Sigmoid colon (tissue), 7 donors: Measurements from ENCODE around the gene GTF2A1. TPM values are rescaled to one million over a fixed set of nuclear protein-coding genes. Genes with fewer than 3 reads are reported as not detected.

Experiments used
- DNase-seq: peaks from one replicate; pipeline ENCODE4 v3.0.0-alpha.2; 2019
- H3K27ac ChIP-seq, 4 donors: fragments of 200-600 bp; sonication (generic); one replicate each; pipeline ENCODE4 v1.5.1; 2016 to 2019; ENCODE audit warnings: mild to moderate bottlenecking in 1 of 4
- H3K27me3 ChIP-seq, 3 donors: fragments of 200-600 bp; sonication (generic); one replicate each; pipeline ENCODE4 v1.5.1; 2019; ENCODE audit warnings: mild to moderate bottlenecking in 1 of 3
- H3K36me3 ChIP-seq, 4 donors: fragments of 200-600 bp; sonication (generic); one replicate each; pipeline ENCODE4 v1.5.1; 2016 to 2019
- H3K4me1 ChIP-seq, 4 donors: fragments of 200-600 bp; sonication (generic); one replicate each; pipeline ENCODE4 v1.5.1; 2017 to 2019
- H3K4me3 ChIP-seq, 4 donors: fragments of 200-600 bp; sonication (generic); one replicate each; pipeline ENCODE4 v1.5.1; 2017 to 2019; ENCODE audit warnings: mild to moderate bottlenecking in 2 of 4, moderate library complexity in 1 of 4
- H3K9me3 ChIP-seq, 4 donors: fragments of 200-600 bp in 3 of 4; sonication (generic) in 3 of 4; one replicate each; pipeline versions ENCODE4 v1.5.1 to v1.6.1; 2013 to 2019
- CTCF ChIP-seq, 4 experiments: fragments of 450-650 bp in 3 of 4; fragments of 200-600 bp in 1 of 4; IDR thresholded peaks; one replicate each; pipeline ENCODE4 v1.5.1; 2016 to 2019; ENCODE audit warnings: antibody characterized with exemption in 4 of 4, mild to moderate bottlenecking in 3 of 4, moderate library complexity in 2 of 4
- EP300 ChIP-seq, 4 donors: sonication (generic); formaldehyde crosslinking; IDR thresholded peaks; one replicate each; pipeline ENCODE4 v1.6.1; 2017; ENCODE audit warnings: antibody characterized with exemption in 4 of 4
- POLR2A ChIP-seq, 2 donors: fragments of 450-650 bp; IDR thresholded peaks; one replicate each; pipeline ENCODE4 v1.6.1; 2016; ENCODE audit warnings: antibody characterized with exemption in 2 of 2, mild to moderate bottlenecking in 2 of 2, moderate library complexity in 2 of 2
- POLR2AphosphoS5 ChIP-seq, 4 donors: sonication (generic); formaldehyde crosslinking; IDR thresholded peaks; one replicate each; pipeline ENCODE4 v1.6.1; 2017; ENCODE audit warnings: antibody characterized with exemption in 4 of 4
- WGBS, 2 donors: extraction: QIAGEN DNeasy Blood & Tissue Kit; methylation state at CpG; one replicate each; pipeline ENCODE4 v1.1.7; 2013; 5-methylcytosine and 5-hydroxymethylcytosine counted together
- intact Hi-C: fragments of 100-400 bp; cut with DNase I; formaldehyde crosslinking; loops from one replicate; pipeline ENCODE4 v1.15.1; 2023
- polyA plus RNA-seq, 3 donors: library from polyadenylated mRNA; stranded (reverse); fragments of 200-250 nt; gene quantifications; one replicate each; pipeline ENCODE4 v1.2.3, GENCODE V29; 2013
- total RNA-seq, 4 donors: library from RNA; depleted of rRNA; stranded (reverse); fragments of >200 nt; gene quantifications; one replicate each; pipeline ENCODE4 v1.1.0, GENCODE V29; 2016
- donor health status: healthy with polysubstance abuse.
- donor health status: Bipolar disorder and iron deficiency.
- donor health status: healthy.

GTF2A1 gene
- total RNA-seq: 10 to 100 TPM; 14.7 to 21.8 (median 20.9) TPM
- 1 to 10 TPM; 6.0 to 9.1 (median 8.1) TPM for polyA plus RNA-seq

DNA sequence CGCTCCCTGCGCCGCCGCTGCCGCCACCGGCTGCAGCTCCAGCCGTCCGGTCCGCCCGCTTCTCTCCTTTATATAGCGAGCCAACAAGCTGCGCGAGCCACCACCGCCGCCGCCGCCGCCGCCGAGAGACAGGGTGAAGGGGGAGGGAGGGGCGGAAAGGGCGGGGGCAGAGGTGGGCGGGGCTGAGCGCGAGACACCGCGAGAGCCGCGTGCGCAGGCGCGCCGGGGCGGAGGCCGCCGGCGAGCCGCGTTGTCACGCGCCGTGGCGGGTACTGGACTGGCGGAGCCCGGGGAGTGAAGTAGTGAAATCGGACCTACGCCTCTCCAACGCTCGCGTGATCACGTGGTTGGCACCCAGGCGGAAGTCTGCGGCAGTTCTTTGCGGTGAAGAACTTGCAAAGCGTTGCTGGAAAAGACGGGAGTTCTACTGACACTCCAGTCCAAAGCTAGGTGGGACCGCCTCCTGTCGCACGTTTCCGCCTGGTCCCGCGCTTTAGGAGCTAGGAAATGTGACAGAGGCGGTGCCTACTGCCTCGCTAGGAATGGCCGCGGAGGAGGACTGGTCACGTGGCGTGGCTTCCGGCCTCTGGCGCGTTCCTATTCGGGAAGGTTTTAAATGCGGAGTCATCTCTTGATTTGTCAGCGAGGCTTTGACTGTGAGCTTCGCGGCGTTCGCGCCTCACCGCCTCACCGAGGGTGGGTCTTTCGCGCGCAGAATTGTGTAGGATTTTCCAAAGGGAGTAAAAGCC, at the start of gene GTF2A1:
Gene GTF2A1, minus strand, starts transcription at position 130 of the 749 bp plus-strand sequence. CDS start 441 bp downstream, outside the sequence.
- DNase-seq: peak; percentile 98
- Histone ChIP-seq H3K27ac (peak within 1 kb of the TSS; percentile 90 to 97 (median 95)), H3K36me3 (peaks cover 0 to 2% (median 0%) of the 10 kb centered on the region in 4 donors), H3K9me3 (no peaks in the 10 kb centered on the region), H3K27me3 (no peaks in the 10 kb centered on the region), H3K4me1 (peaks cover 0 to 33% (median 24%) of the 10 kb centered on the region in 4 donors), H3K4me3 (peak within 1 kb of the TSS; percentile 78 to 85 (median 80))
- intact Hi-C loops: loop anchor here (5.0 kb wide), 1 partner anchor 311 kb away; the partner anchor contains the start of gene SEL1L
- WGBS, 2 donors: 0% methylated on average over 84 of the region's 84 CpGs
- TF ChIP-seq CTCF (IDR thresholded peaks at IDR 0.05) (no peak), EP300 (IDR thresholded peaks at IDR 0.05) (no peak), POLR2AphosphoS5 (IDR thresholded peaks at IDR 0.05) (peak; percentile 99 to 100 (median 99)), POLR2A (IDR thresholded peaks at IDR 0.05) (peak; percentile 67 to 68)

DNA sequence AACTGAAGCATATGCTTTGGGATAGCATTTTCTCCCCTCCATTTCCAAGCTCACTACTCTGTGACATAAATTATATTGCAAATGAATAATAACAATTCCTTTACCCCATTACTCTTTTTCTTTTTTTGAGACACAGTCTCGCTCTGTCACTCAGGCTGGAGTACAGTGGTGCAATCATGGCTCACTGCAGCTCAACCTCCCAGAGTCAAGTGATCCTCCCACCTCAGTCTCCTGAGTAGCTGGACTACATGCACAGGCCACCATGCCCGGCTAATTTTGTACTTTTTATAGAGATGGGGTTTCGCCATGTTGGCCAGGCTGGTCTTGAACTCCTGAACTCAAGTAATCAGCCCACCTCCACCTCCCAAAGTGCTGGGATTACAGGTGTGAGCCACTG, 49.2 kb upstream of the GTF2A1 start:
- Histone ChIP-seq H3K27me3 (no peaks in the 10 kb centered on the region), H3K36me3 (no peaks in the 10 kb centered on the region), H3K4me3 (no peak overlapping the region), H3K27ac (no peak overlapping the region), H3K9me3 (no peaks in the 10 kb centered on the region), H3K4me1 (peaks cover 0 to 6% (median 5%) of the 10 kb centered on the region in 4 donors)
- 82 to 84% methylated on average over 3 of the region's 3 CpGs for WGBS, 2 donors
- intact Hi-C loops: loop anchor here (1.0 kb wide), 1 partner anchor 183 kb away; no protein-coding TSS in a partner anchor
- no peak for DNase-seq
- TF ChIP-seq POLR2AphosphoS5 (IDR thresholded peaks at IDR 0.05) (no peak), POLR2A (IDR thresholded peaks at IDR 0.05) (no peak), CTCF (IDR thresholded peaks at IDR 0.05) (no peak), EP300 (IDR thresholded peaks at IDR 0.05) (no peak)

DNA sequence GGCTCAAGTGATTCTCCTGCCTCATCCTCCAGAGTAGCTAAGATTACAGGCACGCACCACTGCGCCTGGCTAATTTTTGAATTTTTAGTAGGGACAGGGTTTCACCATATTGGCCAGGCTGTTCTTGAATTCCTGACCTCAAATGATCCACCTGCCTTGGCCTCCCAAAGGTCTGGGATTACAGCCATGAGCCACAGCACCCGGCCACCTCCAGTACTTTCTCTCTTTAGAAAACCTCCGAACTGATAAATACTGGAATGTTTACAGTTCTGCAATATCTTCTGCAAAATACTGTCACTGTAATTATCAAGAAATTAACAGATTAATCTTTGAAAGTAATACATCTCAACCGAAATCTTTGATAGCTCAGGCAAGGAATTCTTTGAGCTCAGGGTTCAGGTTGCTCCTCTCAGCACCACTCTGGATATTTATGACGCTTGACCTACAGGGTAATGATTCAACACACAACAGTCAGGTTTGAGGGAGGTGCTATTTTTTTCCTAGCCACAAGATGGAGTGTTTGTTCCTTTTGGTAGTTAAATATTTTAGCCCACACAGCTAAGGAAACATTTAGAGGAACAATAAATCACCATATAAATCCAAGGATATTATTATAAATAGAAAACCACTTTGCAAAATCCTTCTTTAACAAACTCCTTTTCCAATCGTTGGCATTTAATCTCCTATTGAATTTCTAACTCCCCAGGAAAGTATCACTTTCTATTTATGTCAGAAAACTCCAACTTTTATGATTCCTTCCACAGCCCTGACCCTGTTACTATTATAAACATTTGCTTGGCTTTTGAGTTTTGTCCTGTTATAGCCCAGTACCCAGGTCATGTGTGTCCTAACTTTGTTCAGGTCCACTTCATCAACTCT, 48.6 kb upstream of the GTF2A1 start:
- intact Hi-C loops: loop anchor here (1.0 kb wide), 1 partner anchor 184 kb away; no protein-coding TSS in a partner anchor
- no peak overlapping the region for H3K27ac ChIP-seq
- H3K4me3 ChIP-seq: no peak overlapping the region
- DNase-seq: no peak
- WGBS, 2 donors: 40 to 48% methylated on average over 7 of the region's 7 CpGs
- H3K27me3 ChIP-seq: no peaks in the 10 kb centered on the region
- H3K9me3 ChIP-seq: no peaks in the 10 kb centered on the region
- H3K4me1 ChIP-seq: peaks cover 0 to 6% (median 5%) of the 10 kb centered on the region in 4 donors
- H3K36me3 ChIP-seq: no peaks in the 10 kb centered on the region
- peak; percentile 54 to 80 (median 76) for TF ChIP-seq CTCF (IDR thresholded peaks at IDR 0.05)
- no peak for TF ChIP-seq POLR2A (IDR thresholded peaks at IDR 0.05)

DNA sequence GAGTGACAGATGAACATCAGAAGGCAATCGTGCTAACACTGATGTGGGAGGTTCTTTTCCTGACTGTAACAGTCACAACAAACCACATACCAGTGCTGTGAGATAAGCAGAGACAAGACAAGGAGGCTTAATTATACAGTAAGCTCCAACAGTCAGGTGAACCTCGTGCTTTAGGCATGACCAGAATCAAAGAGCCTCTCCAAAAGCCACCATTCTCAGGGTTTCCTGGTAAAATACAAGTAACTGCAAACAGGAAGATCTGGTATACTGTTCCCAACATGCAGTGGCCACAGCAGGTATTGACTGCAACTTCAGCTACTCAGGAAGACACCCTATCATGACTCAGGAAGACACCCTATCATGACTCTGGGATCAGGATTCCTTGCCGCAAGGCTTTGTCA, 47.3 kb upstream of the GTF2A1 start:
- Histone ChIP-seq H3K27ac (no peak overlapping the region), H3K4me3 (no peak overlapping the region), H3K27me3 (no peaks in the 10 kb centered on the region), H3K36me3 (no peaks in the 10 kb centered on the region), H3K9me3 (no peaks in the 10 kb centered on the region), H3K4me1 (peaks cover 0 to 6% (median 5%) of the 10 kb centered on the region in 4 donors)
- WGBS, 2 donors: 53 to 77% methylated on average over 3 of the region's 3 CpGs
- intact Hi-C loops: no loop called here
- no peak for DNase-seq
- TF ChIP-seq CTCF (IDR thresholded peaks at IDR 0.05) (no peak), POLR2AphosphoS5 (IDR thresholded peaks at IDR 0.05) (no peak), EP300 (IDR thresholded peaks at IDR 0.05) (no peak), POLR2A (IDR thresholded peaks at IDR 0.05) (no peak)
